Measurements from ENCODE around the gene PITX3.

PITX3 gene

GRCh38 chr10:102230264-102230860 is 10.9 kb downstream of the PITX3 start:
- H3K36me3 ChIP-seq: no peaks in the 10 kb centered on the region
- no peaks in the 10 kb centered on the region for H3K4me1 ChIP-seq
- TF ChIP-seq, protein P1, sequence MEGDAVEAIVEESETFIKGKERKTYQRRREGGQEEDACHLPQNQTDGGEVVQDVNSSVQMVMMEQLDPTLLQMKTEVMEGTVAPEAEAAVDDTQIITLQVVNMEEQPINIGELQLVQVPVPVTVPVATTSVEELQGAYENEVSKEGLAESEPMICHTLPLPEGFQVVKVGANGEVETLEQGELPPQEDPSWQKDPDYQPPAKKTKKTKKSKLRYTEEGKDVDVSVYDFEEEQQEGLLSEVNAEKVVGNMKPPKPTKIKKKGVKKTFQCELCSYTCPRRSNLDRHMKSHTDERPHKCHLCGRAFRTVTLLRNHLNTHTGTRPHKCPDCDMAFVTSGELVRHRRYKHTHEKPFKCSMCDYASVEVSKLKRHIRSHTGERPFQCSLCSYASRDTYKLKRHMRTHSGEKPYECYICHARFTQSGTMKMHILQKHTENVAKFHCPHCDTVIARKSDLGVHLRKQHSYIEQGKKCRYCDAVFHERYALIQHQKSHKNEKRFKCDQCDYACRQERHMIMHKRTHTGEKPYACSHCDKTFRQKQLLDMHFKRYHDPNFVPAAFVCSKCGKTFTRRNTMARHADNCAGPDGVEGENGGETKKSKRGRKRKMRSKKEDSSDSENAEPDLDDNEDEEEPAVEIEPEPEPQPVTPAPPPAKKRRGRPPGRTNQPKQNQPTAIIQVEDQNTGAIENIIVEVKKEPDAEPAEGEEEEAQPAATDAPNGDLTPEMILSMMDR (IDR thresholded peaks at IDR 0.05; ENCODE audit: low read depth, low read length): no peak
- H3K9me3 ChIP-seq: no peaks in the 10 kb centered on the region
- peaks cover 32% of the 10 kb centered on the region for H3K27me3 ChIP-seq
- H3K4me3 ChIP-seq (ENCODE audit: low read depth, low read length): peak overlapping the region; percentile 45
- peak; percentile 62 for DNase-seq

GRCh38 chr10:102229810-102230263 is 11.5 kb downstream of the PITX3 start:
- no peaks in the 10 kb centered on the region for H3K36me3 ChIP-seq
- H3K4me3 ChIP-seq (ENCODE audit: low read depth, low read length): peak overlapping the region; percentile 45
- peaks cover 32% of the 10 kb centered on the region for H3K27me3 ChIP-seq
- TF ChIP-seq, protein P1 (IDR thresholded peaks at IDR 0.05; ENCODE audit: low read depth, low read length): peak; percentile 88
- peak; percentile 84 for DNase-seq
- H3K4me1 ChIP-seq: no peaks in the 10 kb centered on the region
- no peaks in the 10 kb centered on the region for H3K9me3 ChIP-seq

DNA sequence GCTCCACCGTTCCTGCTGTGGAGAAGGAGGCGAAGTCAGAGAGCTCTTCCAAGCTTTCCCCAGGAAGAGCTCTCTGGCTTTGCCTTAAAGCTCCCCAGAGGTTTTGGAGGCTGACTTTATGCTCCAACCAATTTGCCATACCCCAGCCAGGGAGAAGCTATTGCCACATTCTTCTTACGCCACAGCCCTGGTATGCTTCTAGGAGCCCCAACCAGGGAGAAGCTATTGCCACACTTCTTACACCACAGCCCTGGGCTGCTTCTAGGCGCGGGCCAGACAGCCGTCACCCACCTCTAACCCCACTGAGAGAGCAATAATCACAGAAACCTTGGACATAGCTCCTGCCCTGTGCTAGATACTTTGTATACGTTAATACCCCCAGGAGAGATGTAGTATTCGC is 14.3 kb downstream of the PITX3 start:
- Histone ChIP-seq H3K4me1 (no peaks in the 10 kb centered on the region), H3K9me3 (no peaks in the 10 kb centered on the region), H3K27me3 (peaks cover 32% of the 10 kb centered on the region), H3K36me3 (no peaks in the 10 kb centered on the region), H3K4me3 (ENCODE audit: low read depth, low read length) (no peak overlapping the region)
- no peak for DNase-seq
- TF ChIP-seq, protein P1 (IDR thresholded peaks at IDR 0.05; ENCODE audit: low read depth, low read length): no peak

DNA sequence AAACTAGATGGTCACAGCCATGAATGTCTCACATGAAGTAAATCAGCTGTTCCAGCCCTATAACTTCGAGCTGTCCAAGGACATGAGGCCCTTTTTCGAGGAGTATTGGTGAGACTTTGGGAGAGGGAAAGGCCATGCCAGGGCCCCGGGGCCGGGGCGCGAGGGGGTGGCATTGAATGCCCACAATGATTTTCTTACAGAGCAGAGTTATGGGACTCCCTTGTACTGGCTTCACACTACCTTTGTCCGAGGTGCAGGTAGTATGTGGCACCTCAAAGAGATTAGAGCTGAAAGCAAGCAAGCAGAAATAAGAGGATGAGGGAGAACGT is 14.8 kb downstream of the PITX3 start:
- TF ChIP-seq, protein P1 (IDR thresholded peaks at IDR 0.05; ENCODE audit: low read depth, low read length): no peak
- Histone ChIP-seq H3K4me1 (no peaks in the 10 kb centered on the region), H3K27me3 (peaks cover 27% of the 10 kb centered on the region), H3K9me3 (no peaks in the 10 kb centered on the region), H3K4me3 (ENCODE audit: low read depth, low read length) (no peak overlapping the region), H3K36me3 (no peaks in the 10 kb centered on the region)
- no peak for DNase-seq

DNA sequence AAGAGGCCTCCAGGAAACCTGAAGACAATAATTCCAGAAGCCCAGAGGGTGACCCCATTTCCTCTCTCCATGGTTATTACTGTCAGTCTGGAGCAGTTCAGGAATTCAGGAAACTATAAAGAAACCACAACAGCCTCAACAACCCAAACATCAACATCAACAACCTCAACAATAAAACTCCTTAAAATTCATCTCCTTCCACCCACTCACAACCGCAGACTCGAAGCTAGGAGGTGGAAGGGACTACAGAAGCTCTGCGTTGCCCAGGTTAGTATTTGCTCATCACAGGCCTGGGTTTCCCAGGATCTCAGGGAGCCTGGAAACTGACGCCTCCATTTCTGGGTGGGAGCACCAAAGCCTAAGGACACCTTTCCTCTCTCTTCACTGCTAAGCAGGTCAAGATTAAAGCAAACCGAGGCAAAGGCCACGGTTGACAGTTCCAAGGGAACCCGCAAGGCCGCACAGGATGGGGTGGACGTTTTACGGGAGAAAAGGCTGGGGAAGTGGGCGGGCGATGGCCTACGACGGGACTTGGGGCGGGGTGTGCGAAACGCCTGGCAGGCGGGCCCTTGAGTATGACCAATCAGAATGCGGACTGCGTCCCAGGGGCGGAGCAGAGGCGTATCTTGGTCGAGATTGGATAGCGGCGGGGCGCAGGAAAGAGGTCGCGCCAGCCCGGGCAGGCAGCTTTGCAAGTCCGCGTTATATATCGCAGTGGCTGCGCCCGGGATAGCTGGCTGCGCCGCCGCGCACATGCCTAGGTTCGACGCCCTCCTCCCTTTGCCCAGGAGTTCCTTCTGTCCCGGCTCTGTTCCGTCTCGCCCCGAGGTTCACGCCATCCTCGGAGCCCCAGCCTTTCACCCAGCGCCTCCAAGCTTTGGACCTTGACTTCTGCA is 15.4 kb downstream of the PITX3 start, which contains the start of gene ELOVL3:
TSS of gene ELOVL3 (plus strand) at position 654 of the 896 bp plus-strand sequence. CDS start 250 bp downstream, outside the sequence.
- H3K9me3 ChIP-seq: no peaks in the 10 kb centered on the region
- no peaks in the 10 kb centered on the region for H3K36me3 ChIP-seq
- H3K27me3 ChIP-seq: peaks cover 21% of the 10 kb centered on the region
- TF ChIP-seq, protein P1 (IDR thresholded peaks at IDR 0.05; ENCODE audit: low read depth, low read length): no peak
- DNase-seq: peak; percentile 96
- peak within 1 kb of the TSS; percentile 42 for H3K4me3 ChIP-seq (ENCODE audit: low read depth, low read length)
- no peaks in the 10 kb centered on the region for H3K4me1 ChIP-seq

- Histone ChIP-seq H3K9me3 (no peaks in the 10 kb centered on the region), H3K27me3 (peaks cover 10% of the 10 kb centered on the region), H3K4me1 (no peaks in the 10 kb centered on the region), H3K36me3 (no peaks in the 10 kb centered on the region), H3K4me3 (ENCODE audit: low read depth, low read length) (no peak overlapping the region)
- no peak for DNase-seq
- TF ChIP-seq, protein P1 (IDR thresholded peaks at IDR 0.05; ENCODE audit: low read depth, low read length): no peak
These were observed 18.5 kb downstream of the PITX3 start for GRCh38 chr10:102222797-102223196.

All from BE2C (cell line).